SK-N-MC (cell line): ENCODE results near the gene KATNIP.

Source experiments
- EZH2 ChIP-seq: fragments of 200-600 bp; sonication (generic); IDR thresholded peaks from one replicate; pipeline ENCODE4 v1.6.1; 2017; ENCODE audit warnings: antibody characterized with exemption
- POLR2AphosphoS5 ChIP-seq: IDR thresholded peaks from 2 replicates; pipeline ENCODE4 v1.6.1; 2012; ENCODE audit warnings: mild to moderate bottlenecking, low read depth, low read length, borderline replicate concordance

GRCh38 chr16:27543801-27544200, 6.1 kb upstream of the KATNIP start:
- TF ChIP-seq POLR2AphosphoS5: no peak
- TF ChIP-seq EZH2: no peak
